Type B pancreatic cell (in vitro differentiated cells): Measurements from ENCODE around the gene FER. TPM values are rescaled to one million over a fixed set of nuclear protein-coding genes. Genes with fewer than 3 reads are reported as not detected.

Experiments used
- DNase-seq: peaks from one replicate; pipeline ENCODE4 v3.0.0; 2021; ENCODE audit warnings: mixed read lengths; ENCODE audit not compliant: unreplicated experiment; ENCODE audit errors: extremely low spot score
- H3K27ac Mint-ChIP-seq: 2 replicates; pipeline ENCODE4 v1.8.0; 2021; ENCODE audit warnings: mild to moderate bottlenecking, mixed read lengths
- H3K27me3 Mint-ChIP-seq: 2 replicates; pipeline ENCODE4 v1.8.0; 2021; ENCODE audit warnings: mixed read lengths
- H3K36me3 Mint-ChIP-seq: 2 replicates; pipeline ENCODE4 v1.8.0; 2021; ENCODE audit warnings: mixed read lengths
- H3K4me1 Mint-ChIP-seq: one replicate; pipeline ENCODE4 v1.8.0; 2021; ENCODE audit warnings: mixed read lengths; ENCODE audit not compliant: unreplicated experiment
- H3K4me3 Mint-ChIP-seq: 2 replicates; pipeline ENCODE4 v1.8.0; 2021; ENCODE audit warnings: mild to moderate bottlenecking, mixed read lengths
- H3K9me3 Mint-ChIP-seq: 2 replicates; pipeline ENCODE4 v1.8.0; 2021; ENCODE audit warnings: mixed read lengths
- CTCF ChIP-seq: fragments of 200-600 bp; sonication (generic); conservative IDR thresholded peaks from 2 replicates; pipeline ENCODE4 v1.5.0; 2021; ENCODE audit warnings: antibody characterized with exemption, mild to moderate bottlenecking
- total RNA-seq: library from RNA; stranded (reverse); gene quantifications from 2 replicates; pipeline ENCODE4 v1.2.1, GENCODE V29; 2021; ENCODE audit warnings: low replicate concordance

FER gene
- total RNA-seq, 1 donor from 2014 or later, result 29.7 TPM

GRCh38 chr5:109230369-109230768 lies 482.7 kb downstream of the FER start:
- H3K27me3 Mint-ChIP-seq, result peaks cover 8% of the 10 kb centered on the region
- no peak overlapping the region for H3K27ac Mint-ChIP-seq
- H3K36me3 Mint-ChIP-seq, result peaks cover 5% of the 10 kb centered on the region
- TF ChIP-seq CTCF, result no peak
- peaks cover 10% of the 10 kb centered on the region for H3K9me3 Mint-ChIP-seq
- H3K4me3 Mint-ChIP-seq, result no peak overlapping the region
- no peak for DNase-seq
- H3K4me1 Mint-ChIP-seq, result peaks cover 8% of the 10 kb centered on the region

DNA sequence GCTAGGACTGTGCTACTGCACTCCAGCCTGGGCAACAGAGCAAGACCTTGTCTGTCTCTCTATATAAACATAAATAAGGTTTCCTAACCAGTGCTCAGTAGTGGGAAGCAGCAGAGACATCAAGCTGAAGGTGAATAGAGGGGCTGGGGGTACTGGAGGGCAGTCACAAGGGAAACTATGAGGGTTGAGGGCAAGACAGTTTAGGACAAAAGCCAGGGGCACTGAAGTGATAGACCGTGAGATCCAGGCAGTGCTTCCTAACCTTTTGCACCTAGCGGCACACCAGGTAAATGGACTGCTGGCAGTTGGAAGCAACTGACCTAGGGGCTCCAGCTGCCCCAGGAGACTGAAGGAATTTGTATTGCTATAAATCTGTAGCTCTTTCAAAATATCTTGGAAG lies 483.6 kb downstream of the FER start:
- peaks cover 5% of the 10 kb centered on the region for H3K9me3 Mint-ChIP-seq
- H3K27me3 Mint-ChIP-seq, result peaks cover 8% of the 10 kb centered on the region
- H3K36me3 Mint-ChIP-seq, result peaks cover 5% of the 10 kb centered on the region
- no peak for DNase-seq
- H3K4me1 Mint-ChIP-seq, result no peaks in the 10 kb centered on the region
- H3K4me3 Mint-ChIP-seq, result no peak overlapping the region
- no peak for TF ChIP-seq CTCF
- no peak overlapping the region for H3K27ac Mint-ChIP-seq

DNA sequence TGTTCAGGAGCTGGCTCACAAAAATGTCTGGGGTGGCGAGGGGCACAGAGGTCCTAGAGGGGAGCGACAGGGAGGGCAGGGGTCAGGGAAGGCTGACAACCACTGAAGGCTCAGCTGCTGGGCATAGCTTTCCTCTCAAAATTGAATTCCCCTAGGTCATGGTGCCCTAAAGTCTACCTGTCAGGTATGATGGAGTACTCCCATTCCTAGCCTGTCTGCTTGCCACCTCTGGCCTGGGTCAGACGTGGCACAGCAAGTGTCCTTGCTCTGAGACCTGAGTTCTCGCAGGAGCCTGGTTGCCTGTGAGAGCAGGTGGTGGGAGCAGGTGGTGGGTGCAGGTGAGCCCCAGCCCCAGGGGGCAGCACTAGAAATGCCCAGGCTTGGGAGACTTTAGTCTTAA lies 486.7 kb downstream of the FER start:
- DNase-seq, result no peak
- H3K27ac Mint-ChIP-seq, result no peak overlapping the region
- no peak for TF ChIP-seq CTCF
- peaks cover 5% of the 10 kb centered on the region for H3K9me3 Mint-ChIP-seq
- H3K4me1 Mint-ChIP-seq, result no peaks in the 10 kb centered on the region
- peaks cover 5% of the 10 kb centered on the region for H3K36me3 Mint-ChIP-seq
- H3K27me3 Mint-ChIP-seq, result peaks cover 15% of the 10 kb centered on the region
- H3K4me3 Mint-ChIP-seq, result no peak overlapping the region

DNA sequence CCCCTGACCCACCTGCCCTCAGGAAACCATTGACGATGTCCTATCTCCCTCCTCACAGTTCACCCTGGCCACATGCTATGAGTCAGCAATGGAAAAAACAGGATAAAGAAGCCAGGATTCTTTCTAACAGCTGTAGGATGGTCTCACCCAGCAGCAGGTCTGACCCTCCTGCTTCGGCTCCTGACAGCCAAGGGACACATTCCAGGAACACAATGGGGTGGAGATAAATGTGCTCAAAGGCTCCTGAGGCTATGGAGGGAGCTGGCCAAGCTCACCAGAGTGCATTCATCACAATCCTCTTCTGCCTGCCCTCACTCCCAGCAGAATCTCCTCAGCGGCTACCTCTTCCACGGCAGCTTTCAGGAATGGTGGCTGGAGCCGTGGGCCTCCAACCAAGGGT lies 491.8 kb downstream of the FER start:
- no peak for DNase-seq
- peaks cover 5% of the 10 kb centered on the region for H3K9me3 Mint-ChIP-seq
- H3K4me1 Mint-ChIP-seq, result no peaks in the 10 kb centered on the region
- no peak for TF ChIP-seq CTCF
- H3K27ac Mint-ChIP-seq, result no peak overlapping the region
- peaks cover 28% of the 10 kb centered on the region for H3K27me3 Mint-ChIP-seq
- peaks cover 5% of the 10 kb centered on the region for H3K36me3 Mint-ChIP-seq
- H3K4me3 Mint-ChIP-seq, result no peak overlapping the region

DNA sequence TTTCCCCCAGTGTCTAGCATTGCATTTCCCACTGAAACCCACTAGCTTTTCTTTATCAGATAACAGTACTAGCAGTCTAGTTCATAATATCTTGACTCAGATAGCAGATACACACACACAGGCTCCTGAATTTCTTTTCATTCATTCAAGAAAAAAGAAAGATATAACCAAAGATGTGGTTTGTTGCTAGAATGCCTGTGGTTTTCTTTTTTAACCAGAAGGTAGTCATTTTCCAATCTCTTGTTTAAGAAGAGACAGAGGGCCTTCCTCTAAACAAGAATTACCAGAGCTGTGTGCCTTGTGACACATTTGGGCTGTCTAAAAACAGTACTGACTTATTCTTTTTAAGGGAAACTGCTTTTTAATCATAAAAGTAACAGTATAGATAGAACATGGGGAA lies 494.8 kb downstream of the FER start:
- Mint-ChIP-seq H3K27me3 (peaks cover 33% of the 10 kb centered on the region), H3K4me3 (no peak overlapping the region), H3K36me3 (peaks cover 4% of the 10 kb centered on the region), H3K9me3 (peaks cover 13% of the 10 kb centered on the region), H3K27ac (no peak overlapping the region), H3K4me1 (no peaks in the 10 kb centered on the region)
- no peak for DNase-seq
- TF ChIP-seq CTCF, result no peak

GRCh38 chr5:109246395-109246794 lies 498.7 kb downstream of the FER start:
- DNase-seq, result no peak
- Mint-ChIP-seq H3K4me1 (no peaks in the 10 kb centered on the region), H3K27me3 (peaks cover 31% of the 10 kb centered on the region), H3K36me3 (peaks cover 4% of the 10 kb centered on the region), H3K9me3 (peaks cover 13% of the 10 kb centered on the region), H3K27ac (no peak overlapping the region), H3K4me3 (no peak overlapping the region)
- no peak for TF ChIP-seq CTCF
